Measurements from ENCODE around the gene SAMM50.
A peak's percentile ranks its signal among the peaks of the same experiment; 100 is the strongest.
"Not testable (repeated sequence)": the region's sequence is repeated elsewhere in the genome, so short reads cannot be mapped to it uniquely, and the experiment has no call there.

Gene SAMM50

GRCh38 chr22:44001521-44001920 is 46.3 kb downstream of the SAMM50 start:
- no peak for DNase-seq (ENCODE audit: low read depth)

DNA sequence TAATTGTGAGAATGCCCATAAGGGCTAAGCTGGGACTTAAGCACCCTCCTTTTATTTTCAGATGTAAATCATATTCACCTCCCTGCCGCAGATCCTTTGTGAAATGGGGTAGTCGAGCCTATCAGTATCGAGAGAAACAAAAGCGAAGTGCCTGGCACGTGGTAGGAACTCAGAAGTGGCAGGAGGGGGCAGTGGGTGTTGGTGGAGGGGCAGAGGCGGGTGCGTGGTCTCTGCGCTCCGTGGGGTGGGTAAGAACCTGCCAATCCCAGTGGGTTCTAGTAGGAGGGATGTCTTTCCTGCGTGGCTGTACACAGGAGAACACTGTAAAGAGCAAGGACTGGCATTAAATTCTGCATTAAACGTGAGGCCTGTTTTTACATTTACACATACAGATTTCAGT is 47.1 kb downstream of the SAMM50 start:
- DNase-seq (ENCODE audit: low read depth), result no peak

DNA sequence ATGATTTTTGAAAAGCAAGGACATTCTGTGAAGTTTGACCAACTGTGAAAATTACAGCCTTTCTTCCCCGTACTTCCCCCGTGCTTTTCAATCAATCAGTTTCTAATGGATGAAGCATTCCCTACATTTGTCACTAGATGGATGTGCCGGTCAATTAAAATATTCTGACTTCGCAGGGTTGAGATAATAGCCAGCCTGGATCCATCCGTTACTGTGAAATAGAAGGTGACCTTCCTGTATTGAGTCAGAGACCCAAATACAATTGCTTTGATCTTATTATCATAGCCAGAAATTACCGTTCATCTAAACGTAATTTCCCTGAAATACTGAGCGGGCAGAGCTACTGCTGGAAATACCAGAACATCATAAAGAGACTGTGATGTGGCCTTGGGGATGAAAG is 47.8 kb downstream of the SAMM50 start:
- no peak for DNase-seq (ENCODE audit: low read depth)

DNA sequence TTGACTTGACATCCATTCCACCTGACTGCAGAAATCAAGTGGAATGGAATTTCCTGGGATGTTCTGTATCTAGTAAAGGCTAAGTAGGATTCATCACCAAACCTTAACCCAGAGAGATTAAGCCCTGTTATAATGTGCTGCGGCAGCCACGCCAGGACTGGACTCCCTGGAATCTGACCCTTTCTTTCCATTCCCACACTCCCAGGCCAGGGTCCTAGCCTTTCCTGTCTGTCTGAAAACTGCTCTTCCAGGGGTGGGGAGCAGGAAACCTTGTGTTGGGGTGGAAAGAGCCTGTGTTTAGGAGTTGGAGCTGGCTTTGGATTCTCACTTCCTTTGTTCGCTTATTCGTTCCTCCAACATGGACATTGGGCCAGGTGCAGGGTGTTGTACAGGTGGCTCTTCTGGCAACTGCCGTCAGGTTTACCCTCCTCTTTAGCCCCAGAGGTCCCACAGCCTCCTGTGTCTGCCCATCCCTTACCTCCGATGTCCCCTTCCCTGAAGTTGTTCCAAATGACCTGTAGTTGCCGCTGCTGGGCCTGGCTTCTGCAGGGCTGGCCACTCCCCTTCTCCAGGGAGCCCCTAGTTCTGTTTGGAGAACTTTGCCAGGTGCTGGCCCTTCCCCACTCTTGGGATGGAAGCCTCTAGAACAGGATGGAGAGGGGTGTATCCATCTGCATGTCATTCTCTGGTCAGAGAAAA is 48.3 kb downstream of the SAMM50 start:
- no peak for DNase-seq (ENCODE audit: low read depth)

- DNase-seq (ENCODE audit: low read depth), result no peak
These were observed 48.8 kb downstream of the SAMM50 start for GRCh38 chr22:44004104-44004460.

DNA sequence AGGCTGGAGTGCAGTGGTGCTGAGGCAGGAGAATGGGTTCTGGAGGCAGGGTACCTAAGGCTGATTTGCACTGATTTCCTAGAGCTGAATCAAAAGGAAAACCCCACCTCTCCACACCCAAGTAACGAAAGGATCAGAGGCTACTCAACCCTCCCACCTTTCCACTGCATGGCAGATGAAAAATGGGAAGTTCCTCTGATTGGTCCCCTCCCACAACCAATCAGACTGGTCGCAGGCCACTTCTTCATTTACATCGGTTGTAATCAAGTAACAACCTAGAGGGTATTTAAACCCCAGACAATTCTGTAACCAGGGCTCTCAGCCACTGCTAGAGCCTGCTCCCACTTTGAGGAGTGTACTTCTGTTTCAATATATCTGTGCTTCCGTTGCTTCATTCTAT is 50.3 kb downstream of the SAMM50 start:
- no peak for DNase-seq (ENCODE audit: low read depth)

DNA sequence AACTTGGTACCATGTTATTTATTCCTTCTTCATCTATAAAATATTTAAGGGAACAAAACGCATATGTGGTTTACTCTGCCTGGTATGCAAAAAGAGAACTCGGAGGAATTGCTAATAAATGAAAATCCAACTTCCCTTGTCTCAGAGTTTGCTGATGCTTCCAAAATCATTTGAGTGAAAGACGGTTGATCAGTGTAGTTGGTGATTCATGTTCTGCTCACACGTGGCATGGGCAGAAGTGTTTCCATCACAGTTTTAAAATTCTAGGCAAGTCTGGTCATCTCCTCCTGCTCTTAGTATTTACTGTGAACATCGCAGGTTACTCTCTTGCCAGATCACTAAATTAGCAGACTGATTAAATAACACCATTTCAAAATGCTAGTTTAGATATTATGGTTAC is 56.9 kb downstream of the SAMM50 start:
- DNase-seq (ENCODE audit: low read depth), result no peak

DNA sequence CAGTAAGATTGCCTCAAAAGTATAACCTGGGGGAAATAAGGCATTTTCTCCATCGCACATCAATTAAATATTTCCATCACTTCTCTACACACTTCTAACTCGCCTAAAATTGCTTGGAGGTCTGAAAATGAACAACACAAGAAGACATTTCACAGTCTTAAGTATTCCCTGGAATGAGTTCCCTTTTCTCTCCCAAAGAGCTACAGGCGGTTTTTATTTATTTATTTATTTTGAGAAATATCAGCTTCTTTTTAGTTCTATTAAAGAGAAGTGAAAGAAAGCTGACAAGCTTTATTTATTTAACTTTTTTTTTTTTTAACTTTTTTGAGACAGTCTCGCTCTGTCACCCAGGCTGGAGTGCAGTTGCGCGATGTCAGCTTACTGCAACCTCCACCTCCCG is 57.3 kb downstream of the SAMM50 start:
- no peak for DNase-seq (ENCODE audit: low read depth)

DNA sequence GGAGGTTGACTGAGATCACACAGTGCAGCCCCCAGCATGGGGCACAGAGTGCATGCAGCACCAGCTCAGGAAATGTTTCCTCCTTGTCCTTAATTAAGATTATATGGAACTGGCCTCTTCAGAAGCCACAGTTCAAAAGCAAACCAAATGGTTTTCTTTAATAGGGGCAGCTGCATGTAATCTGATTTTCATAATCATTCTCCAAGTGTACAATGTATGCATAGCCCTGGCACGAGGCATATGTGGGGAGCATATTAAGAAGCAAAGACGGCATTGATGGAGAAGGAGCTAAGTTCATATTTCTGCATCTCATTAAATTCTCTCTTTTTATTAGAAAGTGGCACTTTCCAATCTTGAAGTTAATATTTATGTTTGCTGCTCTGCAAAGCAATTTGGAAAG is 59.0 kb downstream of the SAMM50 start:
- no peak for DNase-seq (ENCODE audit: low read depth)

- DNase-seq (ENCODE audit: low read depth), result not testable (repeated sequence)
These were observed 61.3 kb downstream of the SAMM50 start for GRCh38 chr22:44016586-44016985.

DNA sequence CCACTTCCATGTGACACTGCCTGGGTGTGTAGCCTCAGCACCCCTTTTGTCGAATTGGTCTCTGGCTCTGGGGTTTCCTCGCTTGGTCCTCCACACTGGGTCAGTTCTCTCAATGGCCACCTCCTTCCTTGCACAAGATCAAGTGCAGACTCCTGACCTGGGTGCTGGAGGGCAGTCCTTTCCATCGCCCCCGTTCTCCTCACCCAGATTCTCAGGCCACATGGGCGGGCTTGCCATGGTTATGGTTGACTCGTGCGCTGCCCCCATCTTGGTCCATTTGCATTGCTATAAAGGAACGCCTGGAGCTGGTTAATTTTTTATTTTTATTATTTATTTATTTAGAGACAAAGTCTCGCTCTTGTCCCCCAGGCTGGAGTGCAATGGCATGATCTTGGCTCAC is 63.4 kb downstream of the SAMM50 start:
- DNase-seq (ENCODE audit: low read depth), result no peak

- no peak for DNase-seq (ENCODE audit: low read depth)
These were observed 64.2 kb downstream of the SAMM50 start for GRCh38 chr22:44019416-44019815.

DNA sequence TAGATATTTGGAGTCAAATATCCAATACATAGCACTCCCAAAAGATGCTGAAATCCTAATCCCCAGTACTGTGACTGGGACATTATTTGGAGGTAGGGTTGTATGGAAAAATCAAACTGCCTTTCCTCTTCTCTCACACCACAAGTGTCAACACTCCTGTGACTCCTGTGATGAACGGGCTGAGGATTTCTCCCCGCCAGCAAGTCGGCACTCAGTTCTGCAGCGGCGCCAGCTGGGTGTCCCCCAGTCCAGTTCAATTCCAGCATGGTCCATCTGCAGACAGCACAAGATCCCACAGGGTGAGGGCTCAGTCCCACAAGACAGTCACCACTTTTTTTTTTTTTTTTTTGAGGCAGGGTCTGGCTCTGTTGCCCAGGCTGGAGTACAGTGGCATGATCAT is 64.6 kb downstream of the SAMM50 start:
- DNase-seq (ENCODE audit: low read depth), result no peak

DNA sequence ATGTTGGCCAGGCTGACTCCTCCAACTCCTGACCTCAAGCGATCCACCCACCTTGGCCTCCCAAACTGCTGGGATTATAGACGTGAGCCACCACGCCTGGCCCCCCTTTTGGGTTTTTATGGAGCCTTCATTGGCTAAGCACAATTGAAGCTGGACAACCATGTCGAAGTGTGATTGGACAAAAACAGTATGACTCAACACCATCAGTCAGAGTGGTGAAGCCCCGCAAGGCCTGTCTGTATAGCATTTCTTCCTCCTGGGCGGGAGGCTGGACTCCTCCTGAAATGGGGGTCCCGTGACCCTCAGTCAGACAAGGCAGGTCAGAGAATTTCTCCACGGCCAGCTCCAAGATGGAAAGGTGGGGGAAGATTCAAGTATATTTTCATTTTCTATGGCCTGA is 65.7 kb downstream of the SAMM50 start:
- no peak for DNase-seq (ENCODE audit: low read depth)

- DNase-seq (ENCODE audit: low read depth), result peak; percentile 31
These were observed 68.4 kb downstream of the SAMM50 start for GRCh38 chr22:44023404-44024287.

GRCh38 chr22:44024288-44024921 is 69.2 kb downstream of the SAMM50 start, which contains the start of gene PARVB:
PARVB (plus strand) TSS chr22:44024302; CDS start chr22:44024340, 38 bp downstream.
- no peak for DNase-seq (ENCODE audit: low read depth)

- DNase-seq (ENCODE audit: low read depth), result no peak
These were observed 70.2 kb downstream of the SAMM50 start for GRCh38 chr22:44025171-44026065.

GRCh38 chr22:44026066-44026629 is 70.9 kb downstream of the SAMM50 start:
- DNase-seq (ENCODE audit: low read depth), result no peak

DNA sequence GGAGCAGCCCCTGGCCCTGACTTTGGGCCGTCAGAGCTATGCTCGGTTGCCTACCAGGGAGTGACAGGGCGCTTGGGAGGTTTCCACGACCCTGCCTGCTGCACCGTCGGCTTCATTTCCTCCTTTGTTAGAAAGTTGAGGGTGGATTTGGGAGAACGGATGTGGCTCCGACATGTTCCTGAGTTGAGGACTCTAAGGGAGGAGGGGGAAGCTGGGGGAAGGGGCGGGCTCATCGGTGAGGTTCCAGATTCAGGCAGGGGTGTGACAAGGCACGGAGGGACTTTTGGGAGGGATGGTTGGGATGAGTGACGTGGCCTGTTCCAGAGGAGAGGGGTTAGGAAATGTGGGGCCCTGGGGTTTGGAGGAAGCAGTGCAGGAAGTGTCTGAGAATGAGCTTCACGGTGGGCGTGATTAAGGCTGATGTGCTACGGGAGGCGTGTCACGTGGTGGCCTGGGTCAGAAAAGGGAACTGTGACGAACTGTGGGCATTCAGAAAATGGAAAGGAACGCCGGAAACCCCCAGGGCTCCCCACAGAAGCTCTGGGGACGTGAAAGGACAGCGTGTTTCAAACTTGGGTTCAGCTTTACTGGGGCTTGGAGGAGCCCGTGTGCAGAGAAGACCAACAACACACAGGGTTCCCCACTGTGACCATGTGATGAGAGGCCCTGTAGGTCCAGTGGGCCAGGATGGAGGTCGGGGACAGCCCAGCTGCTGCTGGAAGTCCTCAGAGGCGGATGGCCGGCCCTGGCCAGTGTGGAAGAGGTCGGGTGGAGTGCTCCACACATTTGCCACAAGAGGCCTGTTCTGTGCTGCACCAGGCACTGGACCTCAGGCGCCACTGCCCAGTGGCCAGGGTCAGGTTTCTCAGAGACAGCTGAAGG is 71.6 kb downstream of the SAMM50 start:
- DNase-seq (ENCODE audit: low read depth), result peak; percentile 46

GRCh38 chr22:44028091-44028490 is 72.8 kb downstream of the SAMM50 start:
- no peak for DNase-seq (ENCODE audit: low read depth)

DNA sequence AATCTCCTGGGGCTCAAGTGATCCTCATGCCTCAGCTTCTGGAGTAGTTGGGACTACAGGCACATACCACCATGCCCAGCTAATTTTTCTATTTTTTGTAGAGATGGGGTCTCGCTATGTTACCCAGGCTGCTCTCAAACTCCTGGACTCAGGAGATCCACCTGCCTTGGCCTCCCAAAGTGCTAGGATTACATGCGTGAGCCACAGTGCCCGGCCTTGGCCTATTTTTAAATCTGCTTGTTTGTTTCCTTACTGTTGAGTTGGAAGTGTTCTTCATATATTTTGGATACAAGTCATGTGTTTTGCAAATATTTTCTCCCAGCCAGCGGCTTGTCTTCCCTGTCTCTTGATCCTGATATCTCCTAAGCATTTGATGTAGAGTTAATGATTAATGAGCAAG is 73.8 kb downstream of the SAMM50 start:
- no peak for DNase-seq (ENCODE audit: low read depth)

Data from GM04504 (cell line).